ENCODE measurements around the gene AGXT.

- TF ChIP-seq CTCF (conservative IDR thresholded peaks at IDR 0.05): no peak
- TF ChIP-seq ZFX (IDR thresholded peaks at IDR 0.05): no peak
These were observed 34.0 kb downstream of the AGXT start for GRCh38 chr2:240902615-240903041.

Data from C4-2B (cell line).